ENCODE data around the gene SNX4.
"Not testable (repeated sequence)": the region's sequence is repeated elsewhere in the genome, so short reads cannot be mapped to it uniquely, and the experiment has no call there.

The SNX4 gene

DNA sequence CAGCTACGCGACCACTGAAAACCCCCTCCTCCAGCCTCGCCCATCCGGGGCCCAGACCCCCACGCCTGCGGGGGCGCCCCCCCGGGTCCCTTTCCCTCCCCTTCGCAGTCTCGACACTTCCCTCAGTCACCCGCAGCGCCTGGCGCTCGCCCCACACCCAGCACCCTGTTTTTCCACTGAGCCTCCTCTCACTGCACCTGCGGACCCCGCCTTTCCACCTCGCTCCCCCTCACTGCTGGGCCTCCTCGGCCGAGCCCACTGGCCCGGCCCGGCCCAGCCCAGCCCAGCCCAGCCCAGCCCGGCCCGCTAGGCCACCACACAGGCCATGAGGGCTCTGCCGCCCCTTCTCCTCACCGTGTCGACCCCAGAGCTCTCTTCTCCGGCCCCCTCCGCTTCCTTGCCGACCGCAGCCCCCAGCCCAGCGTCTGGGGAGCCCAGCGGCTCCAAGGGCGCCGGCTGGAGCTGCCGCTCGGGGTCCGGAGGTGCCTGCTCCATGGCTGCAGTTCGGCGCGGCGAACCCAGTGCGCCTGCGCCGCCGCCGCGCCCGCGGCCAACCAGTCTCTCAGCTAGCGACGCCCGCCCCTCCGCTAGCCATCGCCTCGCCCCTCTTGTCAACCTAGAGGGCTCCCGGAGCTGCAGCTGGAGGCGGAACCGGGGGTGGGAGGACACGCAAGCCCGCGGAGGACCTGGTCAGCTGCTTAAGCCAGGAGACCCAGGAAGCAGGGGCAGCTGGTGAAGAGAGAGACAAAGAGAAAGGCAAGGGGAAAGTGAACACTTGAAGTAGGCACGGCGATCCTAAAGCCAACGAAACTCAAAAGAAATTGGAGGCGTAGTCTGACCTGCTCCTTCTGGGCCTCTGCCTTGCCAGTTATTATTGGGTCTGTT, at the start of gene SNX4:
Gene SNX4 (minus strand): TSS at position 525 of the 885 bp plus-strand sequence. CDS start 30 bp downstream, at position 495.
- DNase-seq (ENCODE audit: low spot score), result peak; percentile 87

DNA sequence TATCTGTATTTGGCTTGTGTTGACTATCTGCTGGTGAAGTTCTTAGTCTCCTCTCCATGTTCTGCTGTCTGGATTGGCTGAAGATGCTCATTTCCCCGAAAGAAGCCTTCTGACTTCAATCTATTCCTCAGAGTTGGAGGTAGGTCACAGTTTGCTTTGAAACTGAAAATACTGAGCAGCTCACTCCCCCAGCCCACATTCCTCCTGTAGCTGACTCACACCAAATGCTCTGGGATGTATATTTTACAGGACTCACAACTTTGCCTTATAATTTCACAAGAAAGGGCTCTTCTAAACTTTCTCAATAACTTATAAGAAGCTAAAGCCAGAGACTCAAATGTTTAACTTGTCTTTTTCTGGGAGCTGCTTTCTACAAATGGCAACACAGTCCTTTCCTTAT, 36.3 kb upstream of the SNX4 start:
- no peak for DNase-seq (ENCODE audit: low spot score)

DNA sequence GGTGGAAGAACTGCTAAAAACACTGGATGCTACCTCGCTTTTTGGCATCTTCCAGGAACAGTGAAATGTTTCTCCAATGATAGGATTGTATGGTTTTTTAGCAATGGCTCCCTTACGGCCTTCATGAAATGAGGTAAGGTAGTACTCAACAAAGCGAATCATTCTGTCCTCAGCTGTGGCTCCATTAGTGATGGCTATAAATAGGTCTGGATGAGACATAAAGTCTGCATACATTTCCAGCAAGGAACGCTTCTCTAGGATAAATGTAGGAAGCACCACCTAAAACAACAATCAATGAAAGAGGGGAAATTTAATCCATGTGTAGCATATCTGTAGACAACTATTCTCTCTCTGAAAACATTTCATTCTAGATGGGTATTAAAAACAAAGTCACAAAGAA, 32.4 kb upstream of the SNX4 start:
- no peak for DNase-seq (ENCODE audit: low spot score)

DNA sequence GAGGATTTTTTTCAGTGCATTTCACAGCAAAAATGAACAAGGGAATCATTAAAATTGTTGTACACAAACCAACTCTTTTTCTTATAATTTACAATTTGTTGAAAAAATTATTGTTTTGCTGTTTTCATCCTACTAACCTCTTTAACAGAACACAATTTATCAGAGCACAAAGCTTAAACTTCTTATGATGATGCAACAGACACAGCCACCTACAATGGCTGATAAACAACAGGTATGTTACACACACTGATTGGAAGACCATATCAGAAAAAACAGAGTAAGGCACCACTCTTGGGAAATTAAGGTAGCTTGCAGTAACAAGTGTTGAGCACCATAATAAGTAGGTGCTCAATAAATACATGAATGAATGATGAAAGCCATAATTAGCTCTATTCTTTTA, 8.9 kb upstream of the SNX4 start:
- DNase-seq (ENCODE audit: low spot score), result no peak

DNA sequence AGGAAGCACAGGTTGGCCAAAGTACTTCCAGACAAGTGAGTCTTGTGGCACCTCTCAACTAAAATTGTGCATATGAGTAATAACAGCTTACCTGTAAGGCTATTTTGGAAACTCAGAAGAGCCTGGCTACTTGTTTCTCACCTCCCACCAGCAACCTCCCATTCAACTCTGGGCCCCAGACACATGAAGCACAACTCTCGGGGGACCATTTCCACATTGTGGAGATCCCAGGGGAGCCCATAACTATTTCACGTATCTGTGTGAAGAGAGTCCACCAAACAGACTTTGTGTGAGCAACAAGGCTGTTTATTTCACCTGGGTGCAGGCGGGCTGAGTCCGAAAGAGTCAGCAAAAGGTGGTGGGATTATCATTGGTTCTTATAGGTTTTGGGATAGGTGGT, 5.2 kb upstream of the SNX4 start:
- DNase-seq (ENCODE audit: low spot score), result no peak

DNA sequence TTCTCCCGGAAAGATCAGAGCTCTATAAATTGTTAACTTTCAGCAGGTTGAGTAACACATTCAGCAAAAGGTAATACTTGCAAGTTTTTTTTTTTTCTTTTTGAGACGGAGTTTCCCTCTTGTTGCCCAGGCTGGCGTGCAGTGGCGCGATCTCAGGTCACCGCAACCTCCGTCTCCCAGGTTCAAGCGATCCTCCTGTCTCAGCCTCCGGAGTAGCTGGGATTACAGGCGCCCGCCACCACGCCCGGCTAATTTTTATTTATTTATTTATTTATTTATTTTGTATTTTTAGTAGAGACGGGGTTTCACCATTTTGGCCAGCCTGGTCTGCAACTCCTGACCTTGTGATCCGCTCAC, 539 bp upstream of the SNX4 start:
- DNase-seq (ENCODE audit: low spot score), result not testable (repeated sequence)

DNA sequence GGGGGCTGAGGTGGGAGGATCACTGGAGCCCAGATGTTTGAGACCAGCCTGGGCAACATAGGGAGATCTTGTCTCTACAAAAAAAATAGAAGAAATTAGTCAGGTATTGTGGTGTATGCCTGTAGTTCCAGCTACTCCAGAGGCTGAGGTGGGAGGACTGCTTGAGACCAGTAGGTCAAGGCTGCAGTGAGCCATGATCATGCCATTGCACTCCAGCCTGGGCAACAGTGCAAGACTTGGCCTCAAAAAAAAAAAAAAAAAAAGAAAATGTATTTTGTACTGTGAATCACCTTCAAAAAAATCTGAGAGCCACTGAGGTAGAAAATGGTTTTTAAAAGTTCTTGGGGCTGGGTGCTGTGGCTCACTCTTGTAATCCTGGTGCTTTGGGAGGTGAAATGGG, 4.6 kb downstream of the SNX4 start:
- no peak for DNase-seq (ENCODE audit: low spot score)

DNA sequence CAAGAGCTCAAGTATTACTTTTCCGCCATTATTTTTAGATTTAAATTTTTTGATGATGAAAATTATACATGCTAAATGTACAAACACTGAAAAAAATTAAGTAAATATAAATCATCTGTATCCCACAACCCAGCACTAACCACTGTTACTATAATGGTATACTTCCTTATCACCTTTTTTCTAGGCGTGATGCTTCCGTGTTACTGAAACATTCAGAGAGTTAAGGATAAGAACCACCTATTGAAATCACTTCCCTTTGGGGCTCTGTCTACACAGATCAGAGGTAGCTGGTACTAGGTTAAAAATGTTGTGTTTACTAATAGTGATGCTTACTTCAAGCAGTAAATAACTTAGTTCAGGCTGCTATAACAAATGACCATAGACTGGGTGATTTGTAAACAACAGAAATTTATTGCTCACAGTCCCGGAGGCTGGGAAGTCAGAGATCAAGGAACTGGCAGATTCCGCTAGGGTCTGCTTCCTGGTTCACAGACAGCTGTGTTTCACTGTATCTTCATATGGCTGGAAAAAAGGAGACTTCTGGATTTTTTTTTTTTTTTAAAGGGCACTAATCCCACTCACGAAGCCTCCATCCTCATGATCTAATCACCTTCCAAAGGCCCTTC, 6.4 kb downstream of the SNX4 start:
- no peak for DNase-seq (ENCODE audit: low spot score)

DNA sequence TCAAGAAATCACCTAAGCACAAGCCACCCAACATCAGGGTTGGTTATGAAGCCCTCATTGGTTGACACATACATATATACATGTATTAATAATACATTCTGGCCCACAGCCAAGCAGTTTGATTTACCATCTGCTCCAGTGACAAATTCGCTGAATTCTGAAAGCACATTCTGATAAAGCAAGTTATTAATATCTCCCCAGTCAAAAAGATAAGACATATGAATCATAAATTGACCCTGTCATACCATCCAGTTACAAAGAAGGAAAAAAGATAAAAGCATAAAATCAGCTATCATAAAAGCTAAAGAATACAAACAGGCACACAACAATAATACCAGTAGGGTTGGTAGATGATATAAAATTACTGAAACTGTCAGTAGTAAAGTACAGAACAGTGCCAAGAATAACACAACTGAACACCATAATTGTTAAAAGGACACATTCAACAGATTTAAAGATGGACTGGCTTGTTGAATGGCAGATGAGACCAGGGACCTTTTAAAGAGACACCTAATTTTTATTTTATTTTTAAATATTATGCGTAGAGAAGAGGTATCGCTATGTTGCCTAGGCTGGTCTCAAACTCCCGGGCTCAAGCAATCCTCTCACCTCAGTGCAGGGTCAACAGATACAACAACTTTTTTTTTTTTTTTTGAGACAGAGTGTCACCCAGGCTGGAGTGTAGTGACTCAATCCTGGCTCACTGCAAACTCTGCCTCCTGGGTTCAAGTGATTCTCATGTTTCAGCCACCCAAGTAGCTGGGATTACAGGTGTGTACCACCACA, 7.7 kb downstream of the SNX4 start:
- peak; percentile 72 for DNase-seq (ENCODE audit: low spot score)

DNA sequence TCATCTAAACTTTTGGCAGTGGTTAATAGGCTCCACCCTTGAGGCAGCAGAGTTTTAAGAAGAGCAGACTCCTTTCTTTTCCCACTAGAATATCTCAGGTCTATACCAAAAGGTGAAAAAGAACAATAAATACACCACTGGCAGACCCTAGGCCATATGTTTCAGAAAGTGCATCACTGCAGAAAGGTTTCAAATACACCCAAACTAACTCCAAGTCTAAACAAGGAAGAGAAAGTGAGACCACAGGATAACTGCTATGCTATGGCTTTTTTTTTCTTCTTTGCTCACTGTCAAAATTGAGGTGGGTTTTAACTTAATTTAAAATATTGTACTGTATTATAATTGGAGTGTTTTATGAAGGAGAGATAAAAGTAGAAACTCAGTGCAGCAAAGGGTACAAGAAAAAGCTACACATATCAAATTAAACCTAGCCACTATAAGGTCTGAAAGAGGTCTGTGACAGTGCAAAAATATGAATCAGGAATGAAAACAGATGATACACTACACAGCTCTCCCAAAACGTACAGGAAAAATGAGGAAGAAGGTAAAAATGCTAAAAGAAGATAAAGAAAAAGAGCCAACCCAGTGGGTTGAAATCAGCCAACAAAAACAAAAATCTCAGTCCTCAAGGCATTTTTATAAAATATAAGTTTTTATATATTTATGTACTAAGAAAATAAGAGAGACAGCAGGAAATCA, 8.4 kb downstream of the SNX4 start:
- DNase-seq (ENCODE audit: low spot score), result no peak

DNA sequence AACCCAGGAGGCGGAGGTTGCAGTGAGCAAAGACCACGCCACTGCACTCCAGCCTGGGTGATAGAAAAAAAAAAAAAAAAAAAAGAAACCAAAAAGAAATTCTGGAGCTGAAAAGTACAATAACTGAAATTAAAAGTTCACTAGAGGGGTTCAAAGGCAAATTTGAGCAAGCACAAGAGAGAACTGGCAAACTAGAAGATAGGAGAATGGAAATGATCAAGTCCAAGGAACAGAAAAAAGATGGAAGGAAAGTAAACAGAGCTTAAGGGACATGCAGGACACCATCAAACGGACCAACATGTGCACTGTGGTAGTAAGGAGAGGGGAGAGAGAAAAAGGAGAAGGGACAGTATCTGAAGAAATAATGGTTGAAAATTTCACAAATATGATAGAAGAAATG, 12.9 kb downstream of the SNX4 start:
- no peak for DNase-seq (ENCODE audit: low spot score)

DNA sequence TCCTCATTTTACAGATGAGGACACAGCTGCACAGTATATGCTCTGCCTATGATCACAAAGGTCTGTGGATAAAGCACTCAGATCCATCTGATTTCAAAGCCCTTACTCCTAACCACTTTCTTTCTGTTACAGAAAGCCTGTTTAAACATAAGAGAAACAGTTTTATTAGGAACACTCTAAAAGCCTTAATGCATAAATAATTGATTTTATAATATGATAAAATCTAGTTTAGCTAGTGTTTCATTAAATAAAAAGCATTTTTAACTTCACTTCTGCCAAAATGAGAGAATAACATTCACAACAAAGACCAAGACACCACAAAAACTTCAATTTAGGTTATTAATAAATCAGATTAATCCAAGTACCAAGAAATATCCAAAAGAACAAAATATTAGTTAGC, 21.4 kb downstream of the SNX4 start:
- no peak for DNase-seq (ENCODE audit: low spot score)

DNA sequence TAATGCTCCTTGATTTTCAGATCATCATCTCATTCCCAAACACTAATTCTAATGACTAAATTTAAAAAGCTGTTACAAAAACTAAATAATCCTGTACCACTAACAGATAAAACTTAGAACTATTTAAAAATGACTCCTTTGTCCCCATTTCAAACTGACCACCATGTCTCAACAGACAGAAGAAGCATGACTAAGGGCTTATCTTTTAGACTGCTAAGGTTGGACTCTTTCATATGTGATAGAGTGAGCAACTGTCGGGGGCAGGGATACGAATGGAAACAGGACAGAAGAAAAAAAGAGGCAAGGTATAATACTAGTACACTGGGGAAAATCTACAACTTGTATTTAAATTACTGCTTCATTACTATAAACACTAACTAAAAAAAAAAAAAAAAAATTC, 23.3 kb downstream of the SNX4 start:
- DNase-seq (ENCODE audit: low spot score), result no peak

DNA sequence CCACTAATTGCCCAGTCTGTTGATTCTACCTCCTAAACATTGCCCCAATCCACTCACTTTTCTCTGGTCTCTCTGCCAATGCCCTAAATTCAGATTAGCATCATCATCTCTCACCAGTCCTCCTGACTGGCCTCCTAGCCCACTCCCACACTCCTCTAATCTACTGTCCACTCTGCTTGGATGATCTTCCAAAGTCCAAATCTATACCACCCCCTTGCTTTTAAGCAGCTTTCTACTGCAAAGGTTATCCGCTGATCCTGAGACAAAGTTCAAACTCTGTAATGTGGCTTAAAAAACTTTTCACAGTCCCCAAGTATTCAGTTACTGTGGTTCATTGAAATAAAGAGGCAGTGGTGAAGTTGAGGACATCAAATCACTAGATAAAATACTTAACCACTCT, 37.6 kb downstream of the SNX4 start:
- no peak for DNase-seq (ENCODE audit: low spot score)

DNA sequence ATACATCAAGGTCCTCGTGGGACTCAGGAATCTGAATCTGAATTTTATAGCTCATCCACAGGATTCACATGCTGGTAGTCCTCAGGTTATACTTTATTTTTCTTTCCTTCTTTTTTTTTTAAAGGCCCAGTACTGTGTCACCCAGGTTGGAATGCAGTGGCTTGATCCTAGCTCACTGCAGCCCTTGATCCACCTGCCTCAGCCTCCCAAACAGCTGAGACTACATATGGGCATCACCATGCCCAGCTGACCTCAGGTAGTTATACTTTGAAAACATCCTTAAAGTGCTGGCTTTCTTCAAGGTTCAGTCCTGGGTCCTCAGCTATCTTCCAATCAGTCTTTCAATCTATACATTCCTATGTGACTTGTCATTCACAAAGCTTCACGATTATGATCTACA, 38.2 kb downstream of the SNX4 start:
- DNase-seq (ENCODE audit: low spot score), result no peak

DNA sequence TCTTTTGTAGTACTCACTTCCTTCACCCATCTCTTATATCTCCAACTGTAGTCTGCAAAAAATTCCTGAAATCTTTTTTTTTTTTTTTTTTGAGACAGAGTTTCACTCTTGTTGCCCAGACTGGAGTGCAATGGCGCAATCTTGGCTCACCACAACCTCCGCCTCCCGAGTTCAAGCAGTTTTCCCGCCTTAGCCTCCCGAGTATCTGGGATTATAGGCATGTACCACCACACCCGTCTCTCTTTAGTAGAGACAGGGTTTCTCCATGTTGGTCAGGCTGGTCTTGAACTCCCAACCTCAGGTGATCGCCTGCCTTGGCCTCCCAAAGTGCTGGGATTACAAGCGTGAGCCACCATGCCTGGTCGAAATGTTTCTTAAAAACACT, 38.6 kb downstream of the SNX4 start:
- not testable (repeated sequence) for DNase-seq (ENCODE audit: low spot score)

DNA sequence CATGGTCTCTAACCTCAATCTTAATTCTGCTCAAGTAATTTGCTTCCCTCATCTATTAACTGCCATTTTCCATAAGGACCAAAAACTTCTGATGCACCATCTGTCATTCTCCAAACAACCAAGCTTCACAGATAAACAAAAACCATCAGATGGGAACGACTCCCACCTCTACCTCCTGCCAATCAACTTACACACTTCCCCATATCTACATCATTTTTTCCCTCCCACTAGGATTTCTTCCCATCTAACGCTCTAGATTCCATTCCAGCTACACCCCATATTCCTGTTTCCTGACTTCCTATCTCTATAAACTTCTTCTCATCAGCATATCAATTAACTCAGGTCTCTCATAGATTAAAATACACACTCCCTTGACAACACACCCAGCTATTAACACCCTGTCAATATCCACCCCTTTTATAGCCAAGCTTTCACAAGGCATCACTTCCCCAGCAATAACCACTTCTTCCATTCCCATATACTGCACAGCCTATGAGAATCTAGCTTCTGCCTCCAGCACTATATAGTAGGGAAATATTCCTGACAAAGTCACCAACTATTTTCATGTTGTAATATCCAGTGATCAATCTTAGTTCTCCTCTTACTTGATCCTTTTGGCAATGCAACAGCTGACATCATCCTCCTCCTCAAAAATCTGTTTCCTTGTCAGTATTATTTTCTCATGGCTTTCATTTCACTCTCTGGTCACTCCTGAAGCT, 39.2 kb downstream of the SNX4 start:
- DNase-seq (ENCODE audit: low spot score), result no peak

DNA sequence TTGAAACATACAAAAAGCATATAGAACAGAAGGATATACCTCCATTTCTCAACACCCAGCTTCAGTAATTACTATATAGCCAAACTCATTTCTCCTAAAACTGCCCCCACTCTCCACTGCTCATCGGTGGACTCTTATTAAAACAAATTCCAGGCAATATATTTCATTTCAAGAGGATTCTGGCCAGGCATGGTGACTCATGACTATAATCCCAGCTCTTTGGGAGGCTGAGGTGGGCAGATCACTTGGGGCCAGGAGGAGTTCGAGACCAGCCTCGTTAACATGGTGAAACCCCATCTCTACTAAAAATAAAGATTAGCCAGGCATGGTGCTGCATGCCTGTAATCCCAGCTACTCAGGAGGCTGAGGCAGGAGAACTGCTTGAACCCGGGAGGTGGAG, 40.9 kb downstream of the SNX4 start:
- no peak for DNase-seq (ENCODE audit: low spot score)

DNA sequence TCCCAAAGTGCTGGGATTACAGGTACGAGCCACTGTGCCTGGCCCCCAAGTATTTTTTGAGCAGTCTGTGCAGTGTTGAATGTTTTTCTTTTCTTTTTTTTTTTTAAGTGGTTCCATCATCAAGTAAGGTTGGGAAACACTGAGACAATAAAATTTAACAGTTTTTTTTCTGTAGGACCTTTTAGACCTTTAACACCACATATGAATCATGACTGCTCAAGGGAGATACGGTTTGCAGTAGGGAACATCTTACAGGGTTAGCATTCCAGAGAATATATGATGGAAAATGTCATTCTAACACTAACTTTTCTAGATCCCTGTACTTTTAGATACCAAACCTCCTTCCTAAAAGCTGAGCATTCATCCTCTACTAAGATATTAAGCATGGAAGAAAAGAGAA, 41.7 kb downstream of the SNX4 start:
- no peak for DNase-seq (ENCODE audit: low spot score)

DNA sequence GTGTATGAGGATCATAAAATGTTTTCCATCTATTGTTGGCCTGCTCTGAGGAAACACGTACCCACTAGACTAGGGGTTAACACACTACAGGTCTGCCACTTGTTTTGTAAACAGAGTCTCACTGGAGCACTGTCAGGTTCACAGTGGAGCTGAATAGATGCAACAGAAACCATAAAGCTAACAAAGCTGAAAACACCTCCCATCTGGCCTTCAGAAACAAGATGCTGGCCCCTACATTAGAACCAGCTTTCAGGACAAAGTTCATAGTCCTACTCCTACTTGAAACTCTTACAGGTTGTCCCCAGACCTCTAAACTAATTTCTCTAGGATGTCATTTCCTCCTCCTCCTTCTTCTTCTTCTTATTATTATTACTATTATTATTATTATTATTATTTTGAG, 42.3 kb downstream of the SNX4 start:
- no peak for DNase-seq (ENCODE audit: low spot score)

DNA sequence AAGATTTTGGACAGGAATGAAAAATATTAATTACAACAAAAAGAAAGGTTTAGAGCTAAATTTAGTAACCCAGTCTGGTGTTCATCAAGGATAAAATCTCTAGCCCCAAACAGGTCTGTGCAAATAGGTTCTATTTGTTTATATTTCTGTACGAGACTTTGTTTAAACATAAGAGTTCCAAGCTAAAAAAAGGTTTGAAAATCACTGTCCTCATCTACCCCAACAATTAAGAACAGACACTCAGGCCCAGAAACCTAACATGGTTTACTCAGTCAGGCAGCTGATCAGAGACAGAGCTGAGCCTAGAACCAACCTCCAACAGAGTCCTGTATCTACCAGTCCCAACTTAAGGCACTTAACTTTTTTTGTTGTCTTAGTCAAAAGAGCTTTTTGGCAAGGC, 49.3 kb downstream of the SNX4 start:
- no peak for DNase-seq (ENCODE audit: low spot score)
